ENCODE results near the gene NME3.

NME3 gene

GRCh38 chr16:1780677-1781072 lies 9.3 kb upstream of the NME3 start:
- DNase-seq (ENCODE audit: low read depth, low spot score) = no peak

- no peak for DNase-seq (ENCODE audit: low read depth, low spot score)
Measured at GRCh38 chr16:1779741-1780676, 8.7 kb upstream of the NME3 start.

- DNase-seq (ENCODE audit: low read depth, low spot score) = no peak
Measured at GRCh38 chr16:1779234-1779701, 7.9 kb upstream of the NME3 start.

- DNase-seq (ENCODE audit: low read depth, low spot score) = no peak
Measured at GRCh38 chr16:1778200-1779179, 7.1 kb upstream of the NME3 start.

GRCh38 chr16:1777375-1778199 lies 6.2 kb upstream of the NME3 start:
- DNase-seq (ENCODE audit: low read depth, low spot score) = no peak

- no peak for DNase-seq (ENCODE audit: low read depth, low spot score)
Measured at GRCh38 chr16:1776991-1777374, 5.6 kb upstream of the NME3 start.

- no peak for DNase-seq (ENCODE audit: low read depth, low spot score)
Measured at GRCh38 chr16:1776672-1776955, 5.3 kb upstream of the NME3 start.

GRCh38 chr16:1775846-1776671 lies 4.7 kb upstream of the NME3 start:
- DNase-seq (ENCODE audit: low read depth, low spot score) = no peak

- no peak for DNase-seq (ENCODE audit: low read depth, low spot score)
Measured at GRCh38 chr16:1775006-1775845, 3.9 kb upstream of the NME3 start.

GRCh38 chr16:1774448-1774780 lies 3.1 kb upstream of the NME3 start:
- DNase-seq (ENCODE audit: low read depth, low spot score) = no peak

- no peak for DNase-seq (ENCODE audit: low read depth, low spot score)
Measured at GRCh38 chr16:1773703-1774447, 2.5 kb upstream of the NME3 start.

- peak; percentile 50 for DNase-seq (ENCODE audit: low read depth, low spot score)
Measured at GRCh38 chr16:1772908-1773702, 1.8 kb upstream of the NME3 start, which contains the start of gene MRPS34. MRPS34 (minus strand) TSS chr16:1773134; CDS start chr16:1773119, 15 bp downstream.

GRCh38 chr16:1772362-1772907 lies 1.1 kb upstream of the NME3 start, which contains the start of gene EME2:
EME2 (plus strand) TSS chr16:1772810; CDS start chr16:1773228, 418 bp downstream.
- no peak for DNase-seq (ENCODE audit: low read depth, low spot score)

GRCh38 chr16:1771864-1772361 lies 570 bp upstream of the NME3 start:
- no peak for DNase-seq (ENCODE audit: low read depth, low spot score)

- DNase-seq (ENCODE audit: low read depth, low spot score) = no peak
Measured at GRCh38 chr16:1770328-1771187, 785 bp downstream of the NME3 start.

- DNase-seq (ENCODE audit: low read depth, low spot score) = no peak
Measured at GRCh38 chr16:1769402-1770300, 1.7 kb downstream of the NME3 start.
